ENCODE measurements around the gene CDH13. TPM values are rescaled to one million over a fixed set of nuclear protein-coding genes. Genes with fewer than 3 reads are reported as not detected.

The CDH13 gene
- total and polyA plus RNA-seq, 4 donors: 58.9 to 265 (median 158) TPM

GRCh38 chr16:83318390-83318789 lies 691.6 kb downstream of the CDH13 start:
- intact Hi-C loops (cut with DNase I): no loop called here
- ATAC-seq (ENCODE audit: low FRiP score): no peak
- Histone ChIP-seq H3K4me1 (ENCODE audit: control insufficient read depth in 1 of 2, insufficient read depth in 2 of 2, low read length in 2 of 2) (no peaks in the 10 kb centered on the region), H3K9me3 (ENCODE audit: control insufficient read depth, low read length) (no peaks in the 10 kb centered on the region), H3K27me3 (ENCODE audit: control insufficient read depth in 1 of 2, insufficient read depth in 2 of 2, low read length in 1 of 2) (no peaks in the 10 kb centered on the region), H3K36me3 (ENCODE audit: control insufficient read depth in 1 of 2, insufficient read depth in 2 of 2, low read length in 1 of 2) (no peaks in the 10 kb centered on the region), H3K4me3 (ENCODE audit: low read length in 2 of 2) (no peak overlapping the region), H3K27ac (ENCODE audit: low read depth in 1 of 2, low read length in 2 of 2) (no peak overlapping the region)
- 94 to 96% methylated on average over 7 of the region's 7 CpGs for WGBS, 2 donors
- DNase-seq: no peak

DNA sequence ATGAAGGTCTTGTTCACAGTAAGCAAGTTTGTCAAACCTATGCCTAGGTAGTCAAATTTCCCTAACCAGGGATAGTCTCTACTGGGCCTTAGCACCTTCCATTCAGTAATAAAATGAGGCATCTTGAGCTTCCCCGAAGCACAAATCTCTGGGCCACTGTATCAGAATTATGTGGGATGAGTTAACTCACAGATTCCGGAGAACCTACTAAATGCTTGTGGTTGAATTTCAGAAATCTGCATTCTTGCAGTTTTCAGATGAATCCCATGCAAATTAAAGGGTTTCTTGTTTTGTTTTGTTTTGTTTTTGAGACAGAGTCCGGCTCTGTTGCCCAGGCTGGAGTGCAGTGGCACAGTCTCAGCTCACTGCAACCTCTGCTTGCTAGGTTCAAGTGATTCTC lies 702.2 kb downstream of the CDH13 start:
- H3K27me3 ChIP-seq (ENCODE audit: control insufficient read depth in 1 of 2, insufficient read depth in 2 of 2, low read length in 1 of 2): no peaks in the 10 kb centered on the region
- intact Hi-C loops (cut with DNase I): no loop called here
- no peak overlapping the region for H3K4me3 ChIP-seq (ENCODE audit: low read length in 2 of 2)
- H3K4me1 ChIP-seq (ENCODE audit: control insufficient read depth in 1 of 2, insufficient read depth in 2 of 2, low read length in 2 of 2): no peaks in the 10 kb centered on the region
- no peak overlapping the region for H3K27ac ChIP-seq (ENCODE audit: low read depth in 1 of 2, low read length in 2 of 2)
- no peaks in the 10 kb centered on the region for H3K9me3 ChIP-seq (ENCODE audit: control insufficient read depth, low read length)
- DNase-seq: no peak
- WGBS, 2 donors: 95 to 99% methylated on average over 3 of the region's 3 CpGs
- ATAC-seq (ENCODE audit: low FRiP score): no peak
- H3K36me3 ChIP-seq (ENCODE audit: control insufficient read depth in 1 of 2, insufficient read depth in 2 of 2, low read length in 1 of 2): no peaks in the 10 kb centered on the region

DNA sequence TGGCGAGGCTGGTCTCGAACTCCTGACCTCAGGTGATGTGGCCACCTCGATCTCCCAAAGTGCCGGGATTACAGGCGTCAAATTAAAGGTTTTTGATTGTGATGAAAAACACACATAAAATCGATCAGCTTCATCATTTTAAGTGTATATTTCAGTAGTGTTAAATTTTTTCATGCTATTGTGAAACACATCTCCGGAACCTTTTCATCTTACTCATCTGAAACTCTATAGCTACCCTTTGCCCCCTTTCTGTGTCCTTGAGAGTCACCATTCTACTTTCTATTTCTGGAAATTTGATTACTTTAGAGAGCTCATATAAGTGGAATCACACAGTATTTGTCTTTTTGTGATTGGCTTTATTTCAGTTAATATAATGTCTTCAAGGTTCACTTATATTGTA lies 702.7 kb downstream of the CDH13 start:
- no peaks in the 10 kb centered on the region for H3K27me3 ChIP-seq (ENCODE audit: control insufficient read depth in 1 of 2, insufficient read depth in 2 of 2, low read length in 1 of 2)
- H3K4me3 ChIP-seq (ENCODE audit: low read length in 2 of 2): no peak overlapping the region
- ATAC-seq (ENCODE audit: low FRiP score) (no peak), DNase-seq (no peak)
- intact Hi-C loops (cut with DNase I): no loop called here
- H3K27ac ChIP-seq (ENCODE audit: low read depth in 1 of 2, low read length in 2 of 2): no peak overlapping the region
- no peaks in the 10 kb centered on the region for H3K36me3 ChIP-seq (ENCODE audit: control insufficient read depth in 1 of 2, insufficient read depth in 2 of 2, low read length in 1 of 2)
- 83 to 84% methylated on average over 7 of the region's 7 CpGs for WGBS, 2 donors
- no peaks in the 10 kb centered on the region for H3K4me1 ChIP-seq (ENCODE audit: control insufficient read depth in 1 of 2, insufficient read depth in 2 of 2, low read length in 2 of 2)
- H3K9me3 ChIP-seq (ENCODE audit: control insufficient read depth, low read length): no peaks in the 10 kb centered on the region

- Histone ChIP-seq H3K36me3 (ENCODE audit: control insufficient read depth in 1 of 2, insufficient read depth in 2 of 2, low read length in 1 of 2) (no peaks in the 10 kb centered on the region), H3K27ac (ENCODE audit: low read depth in 1 of 2, low read length in 2 of 2) (no peak overlapping the region), H3K4me1 (ENCODE audit: control insufficient read depth in 1 of 2, insufficient read depth in 2 of 2, low read length in 2 of 2) (no peaks in the 10 kb centered on the region), H3K9me3 (ENCODE audit: control insufficient read depth, low read length) (no peaks in the 10 kb centered on the region), H3K4me3 (ENCODE audit: low read length in 2 of 2) (no peak overlapping the region), H3K27me3 (ENCODE audit: control insufficient read depth in 1 of 2, insufficient read depth in 2 of 2, low read length in 1 of 2) (no peaks in the 10 kb centered on the region)
- DNase-seq: no peak
- intact Hi-C loops (cut with DNase I): no loop called here
- no peak for ATAC-seq (ENCODE audit: low FRiP score)
- 8 to 14% methylated on average over 2 of the region's 2 CpGs for WGBS, 2 donors
Measured at GRCh38 chr16:83330251-83330650, 703.5 kb downstream of the CDH13 start.

- Histone ChIP-seq H3K9me3 (ENCODE audit: control insufficient read depth, low read length) (no peaks in the 10 kb centered on the region), H3K27me3 (ENCODE audit: control insufficient read depth in 1 of 2, insufficient read depth in 2 of 2, low read length in 1 of 2) (no peaks in the 10 kb centered on the region)
- no peak for DNase-seq
Measured at GRCh38 chr16:83335076-83335475, 708.3 kb downstream of the CDH13 start.

DNA sequence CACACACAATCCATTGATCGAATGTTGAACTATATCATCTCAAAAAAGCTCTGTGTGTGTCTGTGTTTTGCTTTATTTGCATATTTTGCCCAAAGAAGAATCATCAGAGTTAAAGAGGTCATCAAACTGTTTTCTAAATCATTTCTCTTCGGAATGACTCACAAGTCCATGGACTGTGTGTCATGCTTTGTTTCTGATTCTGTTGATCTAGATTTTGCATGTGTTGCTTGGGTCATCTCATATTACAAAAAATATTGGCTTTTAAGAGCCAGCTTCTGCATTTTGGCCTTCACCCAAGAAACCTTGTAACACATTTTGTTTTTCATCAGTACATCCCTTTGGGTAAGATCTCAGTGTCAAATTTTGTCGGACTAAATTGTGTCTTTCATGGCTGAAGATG lies 709.8 kb downstream of the CDH13 start:
- Histone ChIP-seq H3K4me3 (ENCODE audit: low read length in 2 of 2) (no peak overlapping the region), H3K4me1 (ENCODE audit: control insufficient read depth in 1 of 2, insufficient read depth in 2 of 2, low read length in 2 of 2) (peaks cover 0 to 2% of the 10 kb centered on the region in 2 donors), H3K27me3 (ENCODE audit: control insufficient read depth in 1 of 2, insufficient read depth in 2 of 2, low read length in 1 of 2) (no peaks in the 10 kb centered on the region), H3K36me3 (ENCODE audit: control insufficient read depth in 1 of 2, insufficient read depth in 2 of 2, low read length in 1 of 2) (no peaks in the 10 kb centered on the region), H3K27ac (ENCODE audit: low read depth in 1 of 2, low read length in 2 of 2) (no peak overlapping the region), H3K9me3 (ENCODE audit: control insufficient read depth, low read length) (no peaks in the 10 kb centered on the region)
- intact Hi-C loops (cut with DNase I): no loop called here
- ATAC-seq (ENCODE audit: low FRiP score): no peak
- no peak for DNase-seq
- WGBS, 2 donors: 91% methylated on average over 3 of the region's 3 CpGs

More at GRCh38 chr16:83335076-83335475, 708.3 kb downstream of the CDH13 start:
- intact Hi-C loops (cut with DNase I): no loop called here
- no peak for ATAC-seq (ENCODE audit: low FRiP score)
- H3K4me3 ChIP-seq (ENCODE audit: low read length in 2 of 2): no peak overlapping the region
- WGBS, 2 donors: 76 to 86% methylated on average over 2 of the region's 2 CpGs
- H3K27ac ChIP-seq (ENCODE audit: low read depth in 1 of 2, low read length in 2 of 2): no peak overlapping the region
- no peaks in the 10 kb centered on the region for H3K36me3 ChIP-seq (ENCODE audit: control insufficient read depth in 1 of 2, insufficient read depth in 2 of 2, low read length in 1 of 2)
- H3K4me1 ChIP-seq (ENCODE audit: control insufficient read depth in 1 of 2, insufficient read depth in 2 of 2, low read length in 2 of 2): no peaks in the 10 kb centered on the region

GRCh38 chr16:83338138-83338537 lies 711.4 kb downstream of the CDH13 start:
- no peaks in the 10 kb centered on the region for H3K27me3 ChIP-seq (ENCODE audit: control insufficient read depth in 1 of 2, insufficient read depth in 2 of 2, low read length in 1 of 2)
- intact Hi-C loops (cut with DNase I): no loop called here
- H3K4me3 ChIP-seq (ENCODE audit: low read length in 2 of 2): no peak overlapping the region
- ATAC-seq (ENCODE audit: low FRiP score) (no peak), DNase-seq (no peak)
- H3K36me3 ChIP-seq (ENCODE audit: control insufficient read depth in 1 of 2, insufficient read depth in 2 of 2, low read length in 1 of 2): no peaks in the 10 kb centered on the region
- no peak overlapping the region for H3K27ac ChIP-seq (ENCODE audit: low read depth in 1 of 2, low read length in 2 of 2)
- H3K4me1 ChIP-seq (ENCODE audit: control insufficient read depth in 1 of 2, insufficient read depth in 2 of 2, low read length in 2 of 2): peaks cover 0 to 2% of the 10 kb centered on the region in 2 donors
- whole genome bisulfite sequencing, 2 donors: 90 to 92% methylated on average over 3 of the region's 3 CpGs
- no peaks in the 10 kb centered on the region for H3K9me3 ChIP-seq (ENCODE audit: control insufficient read depth, low read length)

DNA sequence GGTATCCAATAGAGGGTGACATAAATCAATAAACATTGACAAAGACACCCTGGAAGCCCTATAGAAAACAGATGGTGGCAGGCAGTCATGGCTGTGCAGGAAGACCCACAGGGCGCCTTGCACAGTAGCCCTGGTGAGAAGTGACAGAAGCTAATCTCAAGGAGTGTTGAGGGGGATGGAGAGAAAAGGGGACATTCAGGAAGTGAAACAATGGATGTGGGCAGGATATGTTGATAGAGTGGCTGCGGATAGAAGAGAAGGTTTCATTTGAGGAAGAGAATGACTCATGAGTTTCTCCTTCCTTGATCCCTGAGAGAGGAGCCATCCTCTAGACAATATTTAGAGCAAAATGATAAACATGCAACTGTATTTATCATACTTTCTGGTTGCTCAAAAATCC lies 712.2 kb downstream of the CDH13 start:
- intact Hi-C loops (cut with DNase I): no loop called here
- DNase-seq: no peak
- Histone ChIP-seq H3K27me3 (ENCODE audit: control insufficient read depth in 1 of 2, insufficient read depth in 2 of 2, low read length in 1 of 2) (no peaks in the 10 kb centered on the region), H3K9me3 (ENCODE audit: control insufficient read depth, low read length) (no peaks in the 10 kb centered on the region), H3K4me1 (ENCODE audit: control insufficient read depth in 1 of 2, insufficient read depth in 2 of 2, low read length in 2 of 2) (peaks cover 0 to 2% of the 10 kb centered on the region in 2 donors), H3K27ac (ENCODE audit: low read depth in 1 of 2, low read length in 2 of 2) (no peak overlapping the region), H3K4me3 (ENCODE audit: low read length in 2 of 2) (no peak overlapping the region), H3K36me3 (ENCODE audit: control insufficient read depth in 1 of 2, insufficient read depth in 2 of 2, low read length in 1 of 2) (no peaks in the 10 kb centered on the region)
- no peak for ATAC-seq (ENCODE audit: low FRiP score)
- WGBS, 2 donors: 89 to 90% methylated on average over 2 of the region's 2 CpGs

- Histone ChIP-seq H3K4me1 (ENCODE audit: control insufficient read depth in 1 of 2, insufficient read depth in 2 of 2, low read length in 2 of 2) (peaks cover 0 to 2% of the 10 kb centered on the region in 2 donors), H3K36me3 (ENCODE audit: control insufficient read depth in 1 of 2, insufficient read depth in 2 of 2, low read length in 1 of 2) (peaks cover 2 to 7% of the 10 kb centered on the region in 2 donors), H3K27me3 (ENCODE audit: control insufficient read depth in 1 of 2, insufficient read depth in 2 of 2, low read length in 1 of 2) (no peaks in the 10 kb centered on the region), H3K9me3 (ENCODE audit: control insufficient read depth, low read length) (no peaks in the 10 kb centered on the region), H3K27ac (ENCODE audit: low read depth in 1 of 2, low read length in 2 of 2) (no peak overlapping the region), H3K4me3 (ENCODE audit: low read length in 2 of 2) (no peak overlapping the region)
- ATAC-seq (ENCODE audit: low FRiP score) (no peak), DNase-seq (no peak)
- intact Hi-C loops (cut with DNase I): no loop called here
- WGBS, 2 donors: 75 to 77% methylated on average over 8 of the region's 8 CpGs
Measured at GRCh38 chr16:83343935-83344366, 717.2 kb downstream of the CDH13 start.
